Activated CD4-positive, alpha-beta T cell treated with anti-CD3 and anti-CD28 coated beads for 1 hour (primary cell): ENCODE results near the gene RPL38.

Experiments
- DNase-seq: peaks from one replicate; pipeline ENCODE4 v3.0.0-alpha.2; 2020

Gene RPL38

DNA sequence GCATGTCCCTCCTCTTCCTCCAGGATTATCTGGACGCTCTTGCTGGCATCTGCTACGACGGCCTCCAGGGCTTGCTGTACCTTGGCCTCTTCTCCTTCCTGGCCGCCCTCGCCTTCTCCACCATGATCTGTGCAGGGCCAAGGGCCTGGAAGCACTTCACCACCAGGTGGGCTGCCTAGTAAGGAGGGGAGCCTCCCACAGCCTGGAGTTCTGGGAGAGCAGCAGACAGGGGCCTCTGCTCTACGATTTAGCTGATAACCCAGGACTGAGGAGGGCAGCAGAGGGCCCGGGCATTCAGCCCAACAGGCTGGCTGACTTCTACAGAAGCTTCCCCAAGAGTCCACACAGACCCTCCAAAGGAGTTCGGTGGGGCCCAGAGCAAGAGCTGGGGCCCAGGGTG lies 48.7 kb downstream of the RPL38 start:
- no peak for DNase-seq

DNA sequence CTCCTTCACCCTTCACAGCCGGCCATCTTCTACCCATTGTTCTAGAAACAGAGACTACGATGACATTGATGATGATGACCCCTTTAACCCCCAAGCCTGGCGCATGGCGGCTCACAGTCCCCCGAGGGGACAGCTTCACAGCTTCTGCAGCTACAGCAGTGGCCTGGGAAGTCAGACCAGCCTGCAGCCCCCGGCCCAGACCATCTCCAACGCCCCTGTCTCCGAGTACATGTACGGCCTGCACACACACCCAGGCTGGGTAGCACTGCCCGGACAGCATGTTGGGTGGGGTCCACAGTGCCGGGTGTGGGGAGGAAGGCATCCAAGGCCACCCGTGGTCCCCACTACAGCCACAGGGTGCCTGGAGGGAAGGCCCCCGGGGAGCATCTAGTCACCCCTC lies 49.6 kb downstream of the RPL38 start:
- no peak for DNase-seq

DNA sequence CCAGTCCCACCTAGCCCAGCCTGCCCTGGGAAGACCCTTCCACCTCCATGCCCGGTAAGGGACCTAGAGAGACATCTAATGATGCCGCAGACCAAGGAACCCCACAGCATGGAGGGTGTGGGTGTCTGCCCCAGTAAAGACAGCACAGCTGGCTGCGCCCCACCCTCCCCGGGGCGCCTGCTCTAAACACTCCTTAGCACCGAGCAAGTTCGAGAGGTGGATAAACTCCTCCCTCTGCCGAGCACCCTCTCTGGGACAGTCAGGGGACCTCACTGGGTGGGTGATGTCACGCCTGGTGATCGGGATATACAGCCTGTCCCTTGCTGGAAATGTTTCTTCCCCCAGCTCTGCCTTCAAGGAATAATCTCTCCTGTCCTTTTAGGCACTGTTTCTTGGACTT lies 53.8 kb downstream of the RPL38 start:
- no peak for DNase-seq

DNA sequence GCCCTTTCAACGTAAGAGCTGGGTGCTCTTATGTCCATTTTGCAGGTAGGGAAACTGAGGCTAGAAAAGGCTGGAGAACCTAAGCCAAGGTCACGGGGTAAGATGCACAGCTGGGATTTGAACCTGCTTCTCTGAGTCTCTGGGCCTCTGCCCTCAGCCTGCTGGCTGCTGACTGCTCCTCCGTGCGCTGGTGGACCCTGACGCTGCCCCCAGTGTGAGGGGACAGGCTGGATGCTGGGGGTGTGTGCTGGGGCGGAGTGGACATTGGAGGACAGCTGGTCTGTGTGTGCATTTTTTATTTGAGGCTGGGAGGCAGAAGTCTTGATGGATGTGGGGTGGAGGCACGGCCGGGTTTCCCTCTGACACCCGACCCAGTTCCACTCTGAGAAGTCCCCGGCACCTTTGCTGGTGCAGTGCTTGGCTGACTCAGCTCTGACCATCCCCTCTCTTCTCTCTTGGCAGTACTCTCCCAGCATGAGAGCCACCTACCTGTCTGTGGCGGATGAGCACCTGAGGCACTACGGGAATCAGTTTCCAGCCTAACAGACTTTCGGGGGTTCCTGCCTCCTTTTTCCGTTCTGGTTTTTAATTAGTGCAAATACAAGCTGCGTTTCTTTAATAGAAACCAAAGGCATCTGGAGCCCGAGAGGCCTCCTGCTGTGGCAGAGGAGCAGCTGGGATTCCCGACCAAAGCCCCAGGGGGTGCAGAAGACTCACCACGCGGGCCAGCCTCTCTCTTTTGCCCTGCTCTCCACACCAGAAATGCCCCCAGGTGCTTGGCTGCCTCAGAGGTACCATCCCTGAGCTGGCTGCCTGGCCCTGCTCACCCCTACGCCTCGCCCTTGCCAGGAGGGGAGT lies 56.4 kb downstream of the RPL38 start:
- DNase-seq: no peak
